HG03575 (cell line): Measurements from ENCODE around the gene PIGQ.

ENCODE experiments used
- ATAC-seq: cut with Tn5 transposase; IDR thresholded peaks from one replicate; pipeline ENCODE4 v1.9.1; 2021; ENCODE audit not compliant: unreplicated experiment, insufficient number of reproducible peaks, low FRiP score; ENCODE audit errors: extremely low read depth

The PIGQ gene

DNA sequence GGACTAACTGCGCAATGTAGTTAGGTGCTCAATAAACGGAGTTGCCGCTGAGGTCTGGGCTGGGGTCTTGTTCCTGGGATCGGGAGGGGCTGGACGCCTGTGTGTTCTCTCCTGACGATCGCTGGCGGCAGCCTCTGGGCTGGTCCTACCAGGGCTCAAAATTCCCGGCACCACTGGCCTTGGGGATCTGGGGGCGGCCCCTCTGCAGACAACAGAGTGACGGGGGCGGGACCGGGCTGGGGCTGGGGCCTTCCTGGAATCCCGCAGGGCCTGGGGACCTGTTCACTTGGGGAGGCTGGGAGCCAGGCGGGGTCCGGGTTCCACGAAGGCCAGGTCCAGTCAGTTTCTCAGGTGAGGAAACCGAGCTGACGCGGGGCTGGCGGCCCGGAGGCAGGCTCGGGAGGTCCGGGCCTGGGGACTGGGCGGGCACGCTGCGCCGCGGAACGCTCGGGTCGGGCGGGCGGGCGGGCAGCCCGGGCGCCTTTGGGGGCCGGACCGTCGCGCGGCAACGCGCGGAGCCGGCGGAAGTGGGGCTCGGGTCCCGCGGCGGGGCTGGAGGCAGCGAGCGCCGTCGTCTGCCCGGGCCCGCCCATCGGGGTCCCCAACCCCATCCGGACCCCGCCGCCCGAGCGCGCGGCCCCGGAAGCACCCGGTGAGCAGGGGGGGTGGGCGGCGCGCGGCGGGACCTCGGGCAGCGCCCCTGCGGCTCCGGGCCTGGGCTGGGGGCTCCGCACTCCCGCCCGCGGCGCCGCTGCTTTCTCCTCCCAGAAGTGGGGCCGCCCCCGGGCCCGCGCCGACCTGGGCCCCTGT lies at the start of gene PIGQ:
TSS of gene PIGQ (plus strand) at position 524 of the 810 bp plus-strand sequence. CDS start 4,107 bp downstream, outside the sequence.
- ATAC-seq = no peak

DNA sequence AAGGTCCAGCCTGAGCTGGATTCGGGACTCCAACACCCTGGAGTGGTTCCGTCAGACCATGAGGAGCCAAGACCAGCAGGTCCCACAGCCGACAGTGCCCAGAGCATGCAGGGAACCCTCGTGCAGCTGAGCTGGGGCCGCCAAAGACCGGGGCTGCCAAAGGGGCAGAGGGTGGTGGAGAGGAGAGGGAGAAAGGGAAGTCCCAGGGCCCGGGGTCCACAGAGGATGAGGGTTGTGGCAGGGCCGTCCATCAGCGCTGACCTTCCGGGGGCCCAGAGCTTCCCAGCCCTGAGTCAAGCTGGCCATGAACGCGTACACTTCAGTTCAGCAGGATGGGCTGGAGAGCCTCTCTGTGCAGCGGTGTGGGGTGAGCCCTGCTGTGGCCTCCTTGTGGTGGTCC lies 48.9 kb upstream of the PIGQ start:
- no peak for ATAC-seq

GRCh38 chr16:521381-522210 lies 48.2 kb upstream of the PIGQ start:
- ATAC-seq = no peak

DNA sequence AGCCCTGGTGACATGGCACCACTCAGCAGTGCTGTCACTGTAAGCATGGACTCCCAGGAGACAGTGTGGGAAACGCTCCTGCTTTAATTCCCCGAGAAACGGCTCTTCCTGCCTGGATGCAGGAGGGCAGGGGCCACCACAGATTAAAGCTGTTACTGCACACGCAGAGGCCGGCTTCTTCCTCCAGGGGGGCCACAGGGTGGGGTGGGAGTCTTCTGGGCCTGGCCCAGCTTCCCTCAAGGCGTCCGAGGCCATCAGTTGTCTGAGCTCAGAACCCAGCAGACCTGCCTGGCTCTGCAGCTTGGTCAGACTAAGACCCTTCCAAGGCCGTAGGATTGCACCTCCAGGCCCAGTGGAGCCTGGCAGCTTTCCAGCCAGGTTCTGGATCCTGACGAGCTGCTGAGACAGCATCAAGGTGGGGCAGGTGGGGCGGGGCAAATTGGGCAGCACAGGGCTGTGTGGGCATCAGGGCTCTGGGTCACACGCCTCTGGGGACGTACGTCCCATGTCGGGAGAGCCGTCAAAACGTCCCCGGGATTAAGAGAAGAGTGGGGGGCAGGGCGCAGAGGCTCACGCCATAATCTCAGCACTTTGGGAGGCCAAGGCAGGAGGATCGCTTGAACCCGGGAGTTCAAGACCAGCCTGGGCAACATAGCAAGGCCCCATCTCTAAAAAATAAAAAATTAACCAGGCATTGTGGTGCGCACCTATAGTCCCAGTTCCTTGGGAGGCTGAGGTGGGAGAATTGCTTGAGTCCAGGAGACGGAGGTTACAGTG lies 47.3 kb upstream of the PIGQ start:
- no peak for ATAC-seq

DNA sequence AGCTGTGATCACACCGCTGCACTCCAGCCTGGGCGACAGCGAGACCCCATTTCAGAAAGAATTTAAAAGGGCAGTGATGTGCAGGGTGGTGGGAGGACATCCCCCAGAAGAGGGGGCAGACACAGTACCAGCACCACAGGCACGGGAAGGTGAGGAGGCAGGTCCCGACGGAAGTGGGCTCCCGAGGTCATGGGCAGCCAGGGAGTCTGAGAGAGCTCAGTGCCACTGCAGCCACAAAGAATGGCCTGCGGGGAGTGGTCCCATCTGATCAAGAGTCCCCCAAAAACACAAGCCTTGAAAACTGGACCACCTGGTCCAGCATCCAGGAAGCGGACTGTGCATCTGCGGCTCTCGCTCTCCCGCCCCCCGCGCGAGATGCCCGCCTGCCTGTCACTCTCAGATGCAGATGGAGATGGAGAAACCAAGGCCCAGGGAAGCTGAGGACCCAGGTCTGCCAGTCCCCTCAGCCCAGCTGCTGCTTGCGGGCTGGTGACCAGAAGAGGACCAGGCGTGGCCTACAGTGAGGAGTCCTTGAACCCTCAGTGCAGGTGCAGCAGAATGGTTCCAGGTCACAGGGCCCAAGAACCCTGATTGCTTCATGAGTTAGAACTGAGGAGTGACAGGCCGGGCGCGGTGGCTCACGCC lies 46.5 kb upstream of the PIGQ start:
- no peak for ATAC-seq

- no peak for ATAC-seq
Measured at GRCh38 chr16:524274-525040, 45.3 kb upstream of the PIGQ start.

DNA sequence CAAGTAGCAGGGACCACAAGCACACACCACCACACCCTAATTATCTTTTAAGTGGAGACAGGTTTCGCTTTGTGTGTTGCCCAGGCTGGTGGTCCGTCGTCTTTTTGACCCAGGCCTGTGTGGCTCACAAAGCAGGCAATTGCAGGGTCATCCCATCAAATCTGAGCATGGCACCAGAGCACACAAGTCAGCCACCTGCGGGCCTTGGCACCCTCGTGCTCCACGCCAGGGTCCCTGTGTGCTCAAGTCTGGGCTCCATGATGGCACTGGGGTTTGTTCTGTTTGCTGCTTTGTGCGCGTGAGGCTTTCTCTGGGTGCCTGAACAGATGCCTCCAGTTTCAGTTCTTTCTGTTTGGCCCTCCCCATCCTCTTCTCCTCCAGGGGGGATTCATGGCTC lies 44.6 kb upstream of the PIGQ start:
- ATAC-seq = no peak

- no peak for ATAC-seq
Measured at GRCh38 chr16:525520-526180, 44.1 kb upstream of the PIGQ start.

DNA sequence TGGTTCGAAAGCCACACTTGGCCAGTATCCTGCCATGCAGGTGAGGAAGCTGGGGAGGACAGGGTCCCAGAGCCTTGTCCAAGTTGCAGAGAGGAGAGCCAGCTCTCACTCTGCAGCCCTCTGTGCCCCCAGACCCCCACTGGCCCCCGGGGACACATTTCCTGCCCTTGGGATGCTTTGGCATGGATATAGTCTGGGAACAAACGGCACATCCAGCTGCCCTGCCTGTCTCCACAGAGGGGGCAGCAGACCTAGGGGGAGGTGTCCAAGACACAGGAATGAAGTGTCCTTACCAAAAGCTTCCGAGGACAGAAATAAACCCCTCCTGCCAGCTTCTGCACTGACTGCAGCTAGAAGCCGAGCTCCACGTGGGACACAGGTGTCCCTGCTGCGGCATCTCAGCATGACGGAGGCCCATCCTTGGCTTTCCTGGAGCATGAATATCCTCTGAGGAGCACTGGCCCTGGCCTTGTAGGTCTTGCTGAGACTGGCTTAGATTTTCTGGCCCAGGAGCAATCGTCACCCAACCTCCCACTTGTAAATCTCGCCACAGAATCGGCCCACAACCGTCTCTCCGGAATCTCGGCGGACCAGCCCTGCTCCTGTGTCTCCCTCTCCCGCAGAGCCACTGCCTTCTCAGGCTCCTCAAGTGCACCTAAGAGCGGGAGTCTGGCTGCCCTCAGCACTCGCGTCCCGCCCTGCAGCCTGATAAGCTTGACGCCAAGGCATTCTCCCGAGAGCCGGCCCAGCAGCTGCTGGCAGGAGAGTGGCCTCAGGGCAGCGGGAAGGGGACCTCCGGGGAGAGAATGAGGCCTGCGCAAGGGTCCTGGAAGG lies 43.4 kb upstream of the PIGQ start:
- no peak for ATAC-seq

DNA sequence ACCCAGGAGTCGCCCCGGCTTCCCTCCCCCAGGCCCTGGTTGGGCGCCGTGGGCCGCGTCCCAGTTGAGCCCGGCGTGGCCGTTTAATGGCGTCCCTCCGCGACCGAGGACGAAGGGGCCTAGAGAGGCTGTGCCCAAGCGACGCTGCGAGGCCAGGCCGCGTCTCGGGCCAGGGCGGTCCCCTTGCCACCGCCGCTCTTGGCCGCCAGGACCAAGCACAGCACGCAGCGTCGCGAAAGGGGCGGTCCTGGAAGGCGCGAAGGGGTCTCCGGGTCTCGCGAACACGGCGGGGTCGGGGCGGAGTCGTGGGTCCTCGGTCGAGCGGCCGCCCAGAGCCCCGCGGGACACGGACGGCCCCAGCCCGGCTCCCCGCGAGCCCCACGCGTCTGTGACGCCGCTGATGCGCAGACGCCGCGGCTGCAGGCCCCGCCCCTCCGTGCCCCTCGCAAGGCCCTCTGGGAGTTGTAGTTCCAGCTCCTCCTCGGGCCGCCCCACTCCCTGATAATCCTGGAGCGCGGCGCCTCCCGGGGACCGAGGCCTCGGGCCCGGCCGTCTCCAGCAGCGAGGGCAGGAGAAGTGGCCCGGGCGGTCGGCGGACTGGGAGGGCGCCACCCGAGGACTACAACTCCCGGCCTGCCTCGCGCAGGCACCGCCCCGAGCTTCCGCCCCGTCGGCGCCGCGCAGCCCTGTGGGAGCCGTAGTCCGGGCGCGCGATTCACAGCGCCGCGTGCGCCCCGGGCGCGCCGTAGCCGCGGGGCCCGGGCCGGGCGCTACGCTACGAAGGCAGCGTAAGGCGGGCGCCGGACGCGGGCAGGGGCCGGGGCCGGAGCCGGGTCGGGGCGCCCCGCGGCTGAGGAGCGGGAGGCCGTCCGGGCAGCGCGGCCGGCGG lies 42.5 kb upstream of the PIGQ start, which contains the start of gene CAPN15:
TSS of gene CAPN15 (plus strand) at position 698 of the 889 bp plus-strand sequence. CDS start 19,127 bp downstream, outside the sequence.
- no peak for ATAC-seq

GRCh38 chr16:528111-529011 lies 41.4 kb upstream of the PIGQ start:
- no peak for ATAC-seq

DNA sequence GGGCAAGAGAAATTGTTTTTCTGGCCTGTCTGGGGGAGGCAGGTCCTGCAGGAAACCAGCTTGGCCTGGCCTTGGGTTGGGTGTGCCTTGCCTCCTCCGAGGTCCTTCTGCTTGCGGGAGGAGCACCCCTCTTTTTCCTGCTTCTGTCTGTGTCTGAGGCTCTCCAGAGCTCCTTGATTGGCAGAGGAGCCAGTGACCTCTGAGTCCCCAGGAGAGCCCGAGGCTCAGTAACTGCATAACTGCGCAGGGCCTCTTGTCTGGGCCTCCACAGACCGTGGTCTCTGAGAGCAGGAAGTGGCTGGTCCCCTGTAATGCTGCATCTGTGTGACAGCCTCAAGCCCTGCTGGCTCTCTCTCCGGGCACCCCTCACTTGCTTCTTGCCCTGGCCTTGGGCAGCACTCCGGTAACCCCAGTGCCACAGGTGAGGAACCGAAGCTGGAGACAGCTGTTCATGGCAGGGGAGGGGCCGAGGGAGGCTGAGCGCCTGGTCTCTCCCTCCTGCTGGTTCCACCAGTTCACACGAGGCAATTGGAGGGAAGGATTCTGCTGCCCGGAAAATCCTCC lies 40.7 kb upstream of the PIGQ start:
- no peak for ATAC-seq

DNA sequence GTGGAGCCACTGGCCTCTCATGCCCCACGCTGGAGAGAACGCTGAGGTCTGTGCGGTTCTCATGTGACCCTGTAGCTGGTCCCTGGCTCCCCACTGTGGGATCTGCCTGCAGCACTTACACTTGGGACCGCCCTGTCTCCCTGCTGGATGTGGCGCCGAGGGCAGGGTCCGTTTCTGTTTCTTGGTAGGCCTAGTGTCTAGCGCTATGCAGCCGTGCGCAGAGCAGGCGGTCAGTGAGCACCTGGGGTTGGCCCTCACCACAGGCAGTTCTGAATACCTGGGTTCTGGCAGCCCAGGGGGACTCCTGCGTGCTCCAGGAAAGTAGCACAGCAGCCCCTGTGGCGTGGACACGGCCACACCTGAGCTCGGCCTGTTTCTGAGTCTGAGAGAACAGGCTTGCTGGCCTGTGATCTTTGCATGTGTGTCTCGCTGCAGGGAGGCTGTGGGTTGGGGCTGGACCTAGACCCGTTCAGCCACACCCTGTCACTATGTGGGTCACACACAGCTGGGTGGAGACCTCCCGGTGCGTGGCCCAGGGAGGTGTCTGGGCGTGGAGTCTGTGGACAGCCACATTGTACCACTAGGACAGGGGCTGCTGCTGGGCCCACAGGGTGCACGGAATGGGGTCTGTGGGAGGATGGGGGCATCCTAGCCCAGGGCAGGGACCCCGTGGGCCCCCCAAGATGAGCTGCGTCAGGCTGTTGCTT lies 39.5 kb upstream of the PIGQ start:
- ATAC-seq = no peak

- no peak for ATAC-seq
Measured at GRCh38 chr16:531494-532125, 38.2 kb upstream of the PIGQ start.
